Liver (tissue), 9 donors: ENCODE measurements around the gene BCL2. TPM values are rescaled to one million over a fixed set of nuclear protein-coding genes. Genes with fewer than 3 reads are reported as not detected.

ENCODE experiments used
- DNase-seq: peaks from one replicate; pipeline ENCODE4 v3.0.0-alpha.2; 2017; ENCODE audit warnings: low spot score
- H3K27ac ChIP-seq, 2 donors: one replicate each; pipeline ENCODE4 v1.7.0; 2013; ENCODE audit warnings: inconsistent platforms in 2 of 2, low read length in 2 of 2, control low read depth in 1 of 2, low read depth in 1 of 2, mild to moderate bottlenecking in 1 of 2
- H3K27me3 ChIP-seq, 4 donors: one replicate each; pipeline versions ENCODE4 v1.6.1 to v1.7.0; 2013; ENCODE audit warnings: low read length in 3 of 4, inconsistent platforms in 1 of 4, mild to moderate bottlenecking in 1 of 4, moderate library complexity in 1 of 4; ENCODE audit not compliant: control insufficient read depth in 4 of 4, insufficient read depth in 4 of 4
- H3K36me3 ChIP-seq, 4 donors: one replicate each; pipeline versions ENCODE4 v1.6.1 to v1.7.0; 2013; ENCODE audit warnings: low read length in 3 of 4, mild to moderate bottlenecking in 3 of 4, low read depth in 1 of 4, moderate library complexity in 1 of 4; ENCODE audit not compliant: control insufficient read depth in 4 of 4, insufficient read depth in 3 of 4
- H3K4me1 ChIP-seq, 4 donors: one replicate each; pipeline versions ENCODE4 v1.6.1 to v1.7.0; 2013; ENCODE audit warnings: low read length in 3 of 4, mild to moderate bottlenecking in 3 of 4, moderate library complexity in 1 of 4; ENCODE audit not compliant: control insufficient read depth in 4 of 4, insufficient read depth in 4 of 4
- H3K4me3 ChIP-seq, 3 donors: one replicate each; pipeline versions ENCODE4 v1.6.1 to v1.7.0; 2013; ENCODE audit warnings: low read length in 3 of 3, control low read depth in 1 of 3, low read depth in 1 of 3, mild to moderate bottlenecking in 1 of 3
- H3K9ac ChIP-seq, 2 donors: one replicate each; pipeline ENCODE4 v1.7.0; 2013; ENCODE audit warnings: low read length in 2 of 2, mild to moderate bottlenecking in 2 of 2, moderate library complexity in 2 of 2, control low read depth in 1 of 2, low read depth in 1 of 2
- H3K9me3 ChIP-seq, 4 donors: one replicate each; pipeline versions ENCODE4 v1.6.1 to v1.7.0; 2013; ENCODE audit warnings: low read length in 3 of 4; ENCODE audit not compliant: control insufficient read depth in 4 of 4
- CTCF ChIP-seq: fragments of 150-350 bp; IDR thresholded peaks from 2 replicates; pipeline ENCODE4 v1.5.1; 2017; ENCODE audit warnings: improper control_type of control experiment, low read depth, low read length; ENCODE audit not compliant: missing input control
- EGR1 ChIP-seq, 2 donors: IDR thresholded peaks; 2 replicates each; pipeline ENCODE4 v1.6.1; 2016 to 2018; ENCODE audit warnings: antibody characterized with exemption in 2 of 2, low read depth in 2 of 2
- FOXA2 ChIP-seq: IDR thresholded peaks from 2 replicates; pipeline ENCODE4 v1.6.1; 2016; ENCODE audit warnings: antibody characterized with exemption
- GABPA ChIP-seq, 2 donors: IDR thresholded peaks in 1 of 2; conservative IDR thresholded peaks in 1 of 2; 2 replicates each; pipeline ENCODE4 v1.6.1; 2016; ENCODE audit warnings: antibody characterized with exemption in 2 of 2, mild to moderate bottlenecking in 1 of 2, moderate library complexity in 1 of 2
- HNF4A ChIP-seq, 2 donors: conservative IDR thresholded peaks; 2 replicates each; pipeline ENCODE4 v1.6.1; 2016; ENCODE audit warnings: antibody characterized with exemption in 2 of 2, mild to moderate bottlenecking in 2 of 2
- HNF4G ChIP-seq: IDR thresholded peaks from 2 replicates; pipeline ENCODE4 v1.6.1; 2016; ENCODE audit warnings: antibody characterized with exemption
- JUND ChIP-seq, 2 donors: IDR thresholded peaks; 2 replicates each; pipeline ENCODE4 v1.6.1; 2016; ENCODE audit warnings: antibody characterized with exemption in 2 of 2
- MAX ChIP-seq: IDR thresholded peaks from 2 replicates; pipeline ENCODE4 v1.6.1; 2016; ENCODE audit warnings: antibody characterized with exemption
- NR2F2 ChIP-seq: IDR thresholded peaks from 2 replicates; pipeline ENCODE4 v1.6.1; 2016; ENCODE audit warnings: antibody characterized with exemption
- RAD21 ChIP-seq, 2 donors: IDR thresholded peaks; 2 replicates each; pipeline ENCODE4 v1.6.1; 2016; ENCODE audit warnings: antibody characterized with exemption in 2 of 2, mild to moderate bottlenecking in 2 of 2
- RXRA ChIP-seq, 2 donors: IDR thresholded peaks; 2 replicates each; pipeline ENCODE4 v1.6.1; 2017 to 2018; ENCODE audit warnings: antibody characterized with exemption in 2 of 2, mild to moderate bottlenecking in 1 of 2
- SP1 ChIP-seq: IDR thresholded peaks from 2 replicates; pipeline ENCODE4 v1.6.1; 2018; ENCODE audit warnings: antibody characterized with exemption, mild to moderate bottlenecking
- TAF1 ChIP-seq: conservative IDR thresholded peaks from 2 replicates; pipeline ENCODE4 v1.6.1; 2016; ENCODE audit warnings: antibody characterized with exemption, mild to moderate bottlenecking
- YY1 ChIP-seq: IDR thresholded peaks from 2 replicates; pipeline ENCODE4 v1.6.1; 2016; ENCODE audit warnings: antibody characterized with exemption, mild to moderate bottlenecking
- WGBS: extraction: QIAGEN DNeasy Blood & Tissue Kit; methylation state at CpG from one replicate; pipeline ENCODE4 v1.1.7; 2013; 5-methylcytosine and 5-hydroxymethylcytosine counted together
- polyA plus RNA-seq, 2 donors: library from polyadenylated mRNA; stranded (reverse) in 1 of 2; unstranded in 1 of 2; fragments of 200-250 nt in 1 of 2; fragments of >200 nt in 1 of 2; fragmentation: Nextera tagmentation in 1 of 2; extraction: Ambion mirVana in 1 of 2; gene quantifications; one replicate each; pipeline versions ENCODE4 v1.2.1 to v1.2.3, GENCODE V29; 2013 to 2015
- total RNA-seq, 2 donors: library from RNA; depleted of rRNA; stranded (reverse); fragments of >200 nt; gene quantifications; one replicate each; pipeline ENCODE4 v1.2.3, GENCODE V29; 2014
- TF ChIP-seq, protein P1 (sequence below): IDR thresholded peaks from 2 replicates; pipeline ENCODE4 v1.6.1; 2016; ENCODE audit warnings: antibody characterized with exemption, mild to moderate bottlenecking
- TF ChIP-seq, protein P2 (sequence below): IDR thresholded peaks from 2 replicates; pipeline ENCODE4 v1.6.1; 2016; ENCODE audit warnings: antibody characterized with exemption
- donor health status: healthy.
- donor health status: healthy.
- donor health status: healthy.
- donor health status: healthy.
- donor health status: healthy.

BCL2 gene
- total and polyA plus RNA-seq, 4 donors: 0.40 to 3.9 (median 1.4) TPM

DNA sequence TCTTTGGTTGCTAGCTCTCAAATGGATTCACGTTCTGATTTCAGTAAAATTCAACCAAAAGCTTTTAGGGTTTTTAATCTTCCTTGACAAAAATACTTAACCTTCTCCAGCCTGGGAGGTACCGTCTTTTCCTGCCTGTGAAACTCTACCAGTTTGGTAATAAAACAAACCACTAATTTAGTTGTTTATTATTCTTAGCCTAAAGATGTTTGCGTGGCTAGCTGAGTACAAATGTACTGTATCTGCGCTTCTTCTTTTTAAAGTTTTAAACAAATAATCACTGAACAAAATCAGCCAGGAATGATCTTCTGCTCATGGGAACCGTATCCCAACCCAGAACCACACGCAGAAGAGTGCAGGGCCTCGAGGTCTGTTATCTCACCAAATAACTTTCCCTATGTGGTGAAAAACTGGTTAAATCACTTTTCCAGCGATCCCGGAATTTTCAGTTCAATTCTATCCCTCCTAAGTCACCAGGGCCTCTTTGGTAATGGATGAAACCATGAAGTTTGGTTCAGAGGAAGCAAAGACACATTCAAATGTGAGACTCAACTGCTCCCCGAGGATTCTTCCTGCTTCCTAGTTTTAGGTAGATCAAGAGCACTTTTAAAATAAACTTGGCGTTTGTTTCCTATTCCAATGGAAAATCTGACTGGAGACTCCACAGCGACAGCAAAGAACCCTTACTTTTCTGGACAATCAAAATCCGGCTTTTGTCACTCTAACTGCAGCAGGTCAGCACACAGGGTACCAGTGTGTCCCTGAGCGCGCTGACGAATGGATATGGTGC, 36.1 kb downstream of the BCL2 start:
- Histone ChIP-seq H3K9ac (no peak overlapping the region), H3K9me3 (no peaks in the 10 kb centered on the region), H3K27ac (no peak overlapping the region), H3K27me3 (no peaks in the 10 kb centered on the region), H3K36me3 (no peaks in the 10 kb centered on the region), H3K4me3 (no peak overlapping the region), H3K4me1 (no peaks in the 10 kb centered on the region)
- 92% methylated on average over 16 of the region's 16 CpGs for WGBS
- TF ChIP-seq CTCF (no peak), NR2F2 (no peak), TAF1 (no peak), EGR1 (IDR thresholded peaks at IDR 0.05; ENCODE audit: low read depth in 2 of 2) (no peak), HNF4A (conservative IDR thresholded peaks at IDR 0.05) (no peak), MAX (no peak), RAD21 (IDR thresholded peaks at IDR 0.05) (no peak), RXRA (IDR thresholded peaks at IDR 0.05) (no peak), FOXA2 (no peak), GABPA (IDR thresholded peaks at IDR 0.05 in 1 of 2, conservative IDR thresholded peaks at IDR 0.05 in 1 of 2) (no peak), SP1 (no peak)
- TF ChIP-seq, protein P1, sequence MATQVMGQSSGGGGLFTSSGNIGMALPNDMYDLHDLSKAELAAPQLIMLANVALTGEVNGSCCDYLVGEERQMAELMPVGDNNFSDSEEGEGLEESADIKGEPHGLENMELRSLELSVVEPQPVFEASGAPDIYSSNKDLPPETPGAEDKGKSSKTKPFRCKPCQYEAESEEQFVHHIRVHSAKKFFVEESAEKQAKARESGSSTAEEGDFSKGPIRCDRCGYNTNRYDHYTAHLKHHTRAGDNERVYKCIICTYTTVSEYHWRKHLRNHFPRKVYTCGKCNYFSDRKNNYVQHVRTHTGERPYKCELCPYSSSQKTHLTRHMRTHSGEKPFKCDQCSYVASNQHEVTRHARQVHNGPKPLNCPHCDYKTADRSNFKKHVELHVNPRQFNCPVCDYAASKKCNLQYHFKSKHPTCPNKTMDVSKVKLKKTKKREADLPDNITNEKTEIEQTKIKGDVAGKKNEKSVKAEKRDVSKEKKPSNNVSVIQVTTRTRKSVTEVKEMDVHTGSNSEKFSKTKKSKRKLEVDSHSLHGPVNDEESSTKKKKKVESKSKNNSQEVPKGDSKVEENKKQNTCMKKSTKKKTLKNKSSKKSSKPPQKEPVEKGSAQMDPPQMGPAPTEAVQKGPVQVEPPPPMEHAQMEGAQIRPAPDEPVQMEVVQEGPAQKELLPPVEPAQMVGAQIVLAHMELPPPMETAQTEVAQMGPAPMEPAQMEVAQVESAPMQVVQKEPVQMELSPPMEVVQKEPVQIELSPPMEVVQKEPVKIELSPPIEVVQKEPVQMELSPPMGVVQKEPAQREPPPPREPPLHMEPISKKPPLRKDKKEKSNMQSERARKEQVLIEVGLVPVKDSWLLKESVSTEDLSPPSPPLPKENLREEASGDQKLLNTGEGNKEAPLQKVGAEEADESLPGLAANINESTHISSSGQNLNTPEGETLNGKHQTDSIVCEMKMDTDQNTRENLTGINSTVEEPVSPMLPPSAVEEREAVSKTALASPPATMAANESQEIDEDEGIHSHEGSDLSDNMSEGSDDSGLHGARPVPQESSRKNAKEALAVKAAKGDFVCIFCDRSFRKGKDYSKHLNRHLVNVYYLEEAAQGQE: no peak
- TF ChIP-seq, protein P2, sequence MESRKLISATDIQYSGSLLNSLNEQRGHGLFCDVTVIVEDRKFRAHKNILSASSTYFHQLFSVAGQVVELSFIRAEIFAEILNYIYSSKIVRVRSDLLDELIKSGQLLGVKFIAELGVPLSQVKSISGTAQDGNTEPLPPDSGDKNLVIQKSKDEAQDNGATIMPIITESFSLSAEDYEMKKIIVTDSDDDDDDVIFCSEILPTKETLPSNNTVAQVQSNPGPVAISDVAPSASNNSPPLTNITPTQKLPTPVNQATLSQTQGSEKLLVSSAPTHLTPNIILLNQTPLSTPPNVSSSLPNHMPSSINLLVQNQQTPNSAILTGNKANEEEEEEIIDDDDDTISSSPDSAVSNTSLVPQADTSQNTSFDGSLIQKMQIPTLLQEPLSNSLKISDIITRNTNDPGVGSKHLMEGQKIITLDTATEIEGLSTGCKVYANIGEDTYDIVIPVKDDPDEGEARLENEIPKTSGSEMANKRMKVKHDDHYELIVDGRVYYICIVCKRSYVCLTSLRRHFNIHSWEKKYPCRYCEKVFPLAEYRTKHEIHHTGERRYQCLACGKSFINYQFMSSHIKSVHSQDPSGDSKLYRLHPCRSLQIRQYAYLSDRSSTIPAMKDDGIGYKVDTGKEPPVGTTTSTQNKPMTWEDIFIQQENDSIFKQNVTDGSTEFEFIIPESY: no peak
- DNase-seq: no peak

DNA sequence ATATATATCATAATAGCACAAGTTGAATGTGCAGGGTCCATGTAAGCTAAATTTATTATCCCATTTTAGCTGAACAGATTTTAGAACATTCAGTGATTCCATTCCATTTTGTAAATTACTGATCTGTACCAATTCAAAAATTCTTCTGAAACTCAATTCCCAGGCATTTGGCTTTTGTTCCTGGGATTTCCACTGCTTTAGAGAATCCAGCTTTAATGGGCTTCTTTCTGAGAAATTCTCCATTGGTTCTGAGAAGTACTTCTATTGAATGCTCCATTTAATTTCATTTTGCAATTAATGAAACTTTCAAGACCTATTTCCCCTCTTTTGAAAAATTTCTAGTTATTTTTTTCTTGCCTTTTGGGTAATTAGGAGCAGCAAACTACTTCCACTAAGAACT, 36.8 kb downstream of the BCL2 start:
- Histone ChIP-seq H3K27me3 (no peaks in the 10 kb centered on the region), H3K27ac (no peak overlapping the region), H3K4me1 (no peaks in the 10 kb centered on the region), H3K36me3 (no peaks in the 10 kb centered on the region), H3K9me3 (no peaks in the 10 kb centered on the region), H3K9ac (no peak overlapping the region), H3K4me3 (no peak overlapping the region)
- no peak for DNase-seq
- no peak for TF ChIP-seq HNF4G
- no peak for TF ChIP-seq YY1
- no peak for TF ChIP-seq RAD21 (IDR thresholded peaks at IDR 0.05)
- no peak for TF ChIP-seq TAF1
- no peak for TF ChIP-seq EGR1 (IDR thresholded peaks at IDR 0.05; ENCODE audit: low read depth in 2 of 2)
- no peak for TF ChIP-seq NR2F2
- no peak for TF ChIP-seq GABPA (IDR thresholded peaks at IDR 0.05 in 1 of 2, conservative IDR thresholded peaks at IDR 0.05 in 1 of 2)
- no peak for TF ChIP-seq JUND (IDR thresholded peaks at IDR 0.05)
